Esophagus muscularis mucosa (tissue), 3 donors: Measurements from ENCODE around the gene API5.

ENCODE experiments used
- EP300 ChIP-seq: sonication (generic); formaldehyde crosslinking; IDR thresholded peaks from one replicate; pipeline ENCODE4 v1.6.1; 2017; ENCODE audit warnings: antibody characterized with exemption
- POLR2AphosphoS5 ChIP-seq, 2 donors: sonication (generic); formaldehyde crosslinking; IDR thresholded peaks; one replicate each; pipeline ENCODE4 v1.6.1; 2017; ENCODE audit warnings: antibody characterized with exemption in 2 of 2

- TF ChIP-seq EP300 = no peak
- TF ChIP-seq POLR2AphosphoS5 (IDR thresholded peaks at IDR 0.05) = no peak
These were observed 4.2 kb downstream of the API5 start for GRCh38 chr11:43315966-43316365.
